HG03025 (cell line): Measurements from ENCODE around the gene ZPBP.
"Not testable (repeated sequence)": the region's sequence is repeated elsewhere in the genome, so short reads cannot be mapped to it uniquely, and the experiment has no call there.

Source experiments
- ATAC-seq: cut with Tn5 transposase; IDR thresholded peaks from one replicate; pipeline ENCODE4 v1.9.1; 2021; ENCODE audit warnings: mild to moderate bottlenecking, moderate library complexity; ENCODE audit not compliant: unreplicated experiment, low FRiP score

ZPBP gene

GRCh38 chr7:50056131-50056530 lies 36.9 kb downstream of the ZPBP start:
- no peak for ATAC-seq

- no peak for ATAC-seq
Observed at GRCh38 chr7:50047716-50048115, 45.3 kb downstream of the ZPBP start.

- ATAC-seq: not testable (repeated sequence)
Observed at GRCh38 chr7:50041165-50041564, 51.9 kb downstream of the ZPBP start.

- no peak for ATAC-seq
Observed at GRCh38 chr7:50037086-50037485, 56.0 kb downstream of the ZPBP start.

- ATAC-seq: no peak
Observed at GRCh38 chr7:50022991-50023390, 70.1 kb downstream of the ZPBP start.

DNA sequence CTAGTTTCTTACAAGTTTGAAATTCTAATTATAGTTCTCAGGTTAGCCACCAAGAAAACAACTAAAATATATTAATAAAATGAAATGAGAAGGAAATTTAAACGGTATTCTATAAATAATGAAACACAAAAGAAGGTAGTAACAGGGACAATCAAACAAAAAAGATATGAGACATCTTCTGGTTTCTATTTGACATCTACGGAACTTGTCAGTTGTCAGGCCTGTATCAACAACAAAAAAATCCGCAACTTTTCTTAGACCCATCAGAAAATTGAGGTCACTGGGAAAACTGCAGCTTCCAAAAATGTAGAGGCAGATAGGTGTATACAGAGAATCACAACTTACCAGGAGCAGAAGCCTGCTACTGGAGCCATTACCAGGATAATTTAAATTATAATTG lies 70.6 kb downstream of the ZPBP start:
- no peak for ATAC-seq

DNA sequence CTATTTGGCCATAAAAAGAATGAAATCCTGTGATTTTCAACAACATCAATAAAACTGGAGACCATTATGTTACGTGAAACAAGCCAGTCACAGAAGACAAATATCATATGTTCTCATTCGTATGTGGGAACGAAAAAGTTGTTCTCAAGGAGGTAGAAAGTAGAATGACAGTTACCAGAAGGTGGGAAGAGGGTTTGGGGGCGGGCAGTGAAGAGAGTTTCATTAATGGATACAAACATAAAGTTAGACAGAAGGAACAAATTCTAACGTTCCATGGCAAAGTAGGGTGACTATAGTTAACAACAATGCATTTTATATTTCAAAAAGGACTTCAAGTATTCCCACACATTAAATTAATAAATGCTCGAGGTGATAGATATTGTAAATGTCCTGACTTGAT lies 97.4 kb downstream of the ZPBP start:
- no peak for ATAC-seq

- no peak for ATAC-seq
Observed at GRCh38 chr7:49986191-49986590, 106.9 kb downstream of the ZPBP start.

DNA sequence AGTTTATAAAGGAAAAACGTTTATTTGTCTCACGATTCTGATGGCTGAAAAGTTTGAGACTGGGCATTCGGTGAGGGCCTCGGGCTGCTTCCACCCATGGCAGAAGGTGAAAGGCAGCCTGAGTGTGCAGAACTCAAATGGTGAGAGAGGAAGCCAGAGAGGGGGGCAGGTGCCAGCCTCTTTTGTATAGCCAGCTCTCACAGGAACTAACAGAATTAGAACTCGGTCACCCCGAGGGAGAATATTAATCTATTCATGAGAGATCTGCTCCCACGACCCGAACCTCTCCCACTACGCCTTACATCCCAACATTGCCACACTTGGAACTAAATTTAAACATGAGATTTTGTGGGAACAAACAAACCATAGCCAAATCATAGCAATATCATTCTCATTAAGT lies 112.6 kb downstream of the ZPBP start:
- ATAC-seq: no peak

GRCh38 chr7:49976238-49976637 lies 116.8 kb downstream of the ZPBP start:
- ATAC-seq: no peak

DNA sequence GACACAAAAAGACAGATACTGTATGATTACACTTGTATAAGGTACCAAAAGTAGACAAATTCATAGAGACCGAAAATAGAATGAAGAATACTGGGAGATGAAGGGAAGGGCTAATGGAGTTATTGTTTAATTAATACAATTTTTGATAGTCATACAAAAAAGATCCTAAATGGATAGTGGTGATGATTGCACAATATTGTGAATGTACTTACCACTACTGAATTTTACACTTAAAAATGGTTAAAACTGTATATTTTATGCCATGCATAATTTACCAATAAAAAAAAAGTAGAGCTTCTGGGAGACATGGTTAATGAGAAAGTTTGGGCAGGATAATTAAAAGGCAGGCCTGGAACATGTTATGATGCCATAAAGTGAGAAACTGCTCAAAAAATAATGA lies 119.0 kb downstream of the ZPBP start:
- ATAC-seq: no peak

DNA sequence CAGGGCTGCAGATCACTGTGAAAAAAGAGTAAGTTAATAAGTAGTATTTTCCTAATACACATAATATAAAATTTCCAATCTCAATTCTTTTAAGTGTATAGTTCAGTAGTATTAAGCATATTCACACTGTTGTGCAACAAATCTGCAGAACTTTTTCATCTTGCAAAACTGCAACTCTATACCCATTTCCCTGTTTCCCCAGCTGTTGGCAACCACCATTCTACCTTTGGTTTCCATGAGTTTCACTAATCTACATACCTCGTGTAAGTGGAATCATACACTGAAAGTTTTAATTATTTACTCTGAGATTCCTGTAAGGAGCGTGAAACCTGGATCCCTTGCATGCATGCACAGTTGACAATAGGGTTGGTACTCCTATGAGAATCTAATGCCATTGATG lies 155.4 kb downstream of the ZPBP start:
- no peak for ATAC-seq

DNA sequence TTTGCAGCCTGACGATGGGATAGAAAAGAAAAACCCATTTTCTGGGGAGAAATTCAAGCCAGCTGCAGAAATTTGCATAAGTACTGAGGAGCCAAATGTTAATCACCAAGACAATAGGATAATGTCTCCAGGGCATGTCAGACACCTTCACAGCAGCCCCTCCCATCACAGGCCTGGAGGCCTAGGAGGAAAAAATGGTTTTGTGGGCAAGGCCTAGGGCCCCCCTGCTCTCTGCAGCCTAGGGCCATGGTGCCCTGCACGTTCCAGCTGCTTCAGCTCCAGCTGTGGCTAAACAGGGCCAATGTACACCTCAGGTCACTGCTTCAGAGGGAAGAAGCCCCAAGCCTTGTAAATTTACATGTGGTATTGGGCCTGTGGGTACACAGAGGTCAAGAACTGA lies 161.4 kb downstream of the ZPBP start:
- no peak for ATAC-seq

DNA sequence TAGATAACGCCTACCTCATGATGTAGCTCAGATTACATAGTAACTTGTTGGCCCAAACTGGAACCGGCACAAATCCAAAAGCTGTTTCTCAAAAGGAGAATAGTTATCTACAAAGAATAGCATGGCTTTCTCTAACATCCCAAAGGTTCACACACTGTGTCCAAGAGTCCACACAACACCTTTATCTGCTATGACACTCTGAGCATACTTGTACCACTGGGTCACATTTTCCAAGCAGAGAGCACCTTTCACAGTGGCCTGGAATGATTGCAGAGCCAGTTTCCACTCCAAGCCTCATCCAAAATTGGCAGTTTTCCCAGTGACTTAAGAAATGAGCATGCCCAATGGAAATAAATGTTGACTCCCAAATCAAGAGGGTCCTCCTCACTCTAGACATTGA lies 164.3 kb downstream of the ZPBP start:
- ATAC-seq: no peak

- no peak for ATAC-seq
Observed at GRCh38 chr7:49927631-49928030, 165.4 kb downstream of the ZPBP start.

GRCh38 chr7:49926720-49927119 lies 166.3 kb downstream of the ZPBP start:
- ATAC-seq: no peak

- no peak for ATAC-seq
Observed at GRCh38 chr7:49911909-49912308, 181.1 kb downstream of the ZPBP start.

DNA sequence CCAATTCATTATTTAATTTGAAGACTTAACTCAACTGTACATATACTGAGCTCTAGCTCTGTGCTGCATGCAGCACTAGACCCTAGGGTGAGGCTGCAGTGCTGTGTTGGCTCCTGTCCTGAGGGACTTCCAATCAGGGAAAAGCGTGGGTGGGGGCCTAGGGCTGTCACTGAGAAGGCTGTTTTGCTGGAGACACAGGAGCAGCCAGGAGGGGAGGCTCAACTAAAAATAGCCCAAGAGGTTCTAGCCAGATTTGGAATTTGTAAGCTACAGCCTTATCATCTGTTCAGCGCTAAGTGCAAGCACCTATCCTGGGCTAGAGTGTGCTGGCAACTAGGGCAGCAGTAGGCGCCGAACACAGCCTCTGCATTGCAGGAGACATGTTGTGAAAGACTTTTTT lies 198.5 kb downstream of the ZPBP start:
- ATAC-seq: no peak

DNA sequence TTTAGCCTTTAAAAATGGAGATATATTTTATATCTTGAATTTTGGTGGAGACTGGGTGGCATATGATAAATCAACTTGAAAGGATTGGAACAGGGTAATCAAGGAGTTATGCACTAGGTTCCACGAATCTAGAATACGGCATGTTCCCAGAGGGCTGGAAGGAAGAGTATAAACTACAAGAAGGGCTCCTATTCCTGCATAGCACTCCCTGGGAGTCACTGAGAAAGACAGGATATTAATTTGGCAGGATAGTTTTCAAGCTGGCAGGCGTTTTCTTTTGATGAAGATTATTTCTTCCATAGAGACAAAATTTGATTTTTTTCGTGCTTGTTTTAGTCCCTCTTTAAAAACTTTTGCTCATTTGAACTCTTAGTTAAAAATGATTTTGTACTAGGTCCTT lies 199.9 kb downstream of the ZPBP start:
- ATAC-seq: no peak

- ATAC-seq: no peak
Observed at GRCh38 chr7:49892481-49892880, 200.6 kb downstream of the ZPBP start.
